GM18517 (cell line): ENCODE measurements around the gene SLC26A4.
A peak's percentile ranks its signal among the peaks of the same experiment; 100 is the strongest.

Source experiments
- ATAC-seq: cut with Tn5 transposase; IDR thresholded peaks from one replicate; pipeline ENCODE4 v1.9.1; 2021; ENCODE audit warnings: mild to moderate bottlenecking, moderate library complexity; ENCODE audit not compliant: unreplicated experiment

SLC26A4 gene

DNA sequence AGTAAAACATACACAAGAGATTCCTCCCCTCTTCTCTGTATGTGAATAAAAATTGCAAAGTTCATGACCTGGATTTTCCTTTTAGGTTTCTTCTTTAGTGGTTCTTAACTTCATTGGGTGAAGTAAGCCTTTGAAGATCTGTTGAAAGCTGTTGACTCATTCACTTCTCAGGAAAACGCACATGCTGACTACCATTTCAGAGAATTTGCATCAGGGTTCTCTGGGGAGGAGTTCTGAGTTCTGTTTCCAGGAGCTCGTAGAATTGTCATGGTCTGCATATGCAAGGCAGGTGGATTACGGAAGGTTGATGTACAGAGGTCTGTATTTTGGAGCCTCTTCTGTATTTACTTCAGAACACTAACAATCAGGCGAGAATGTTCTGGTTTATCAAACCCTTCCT, 962 bp upstream of the SLC26A4 start:
- ATAC-seq = no peak

- no peak for ATAC-seq
Observed at GRCh38 chr7:107661081-107661864, 645 bp downstream of the SLC26A4 start.

DNA sequence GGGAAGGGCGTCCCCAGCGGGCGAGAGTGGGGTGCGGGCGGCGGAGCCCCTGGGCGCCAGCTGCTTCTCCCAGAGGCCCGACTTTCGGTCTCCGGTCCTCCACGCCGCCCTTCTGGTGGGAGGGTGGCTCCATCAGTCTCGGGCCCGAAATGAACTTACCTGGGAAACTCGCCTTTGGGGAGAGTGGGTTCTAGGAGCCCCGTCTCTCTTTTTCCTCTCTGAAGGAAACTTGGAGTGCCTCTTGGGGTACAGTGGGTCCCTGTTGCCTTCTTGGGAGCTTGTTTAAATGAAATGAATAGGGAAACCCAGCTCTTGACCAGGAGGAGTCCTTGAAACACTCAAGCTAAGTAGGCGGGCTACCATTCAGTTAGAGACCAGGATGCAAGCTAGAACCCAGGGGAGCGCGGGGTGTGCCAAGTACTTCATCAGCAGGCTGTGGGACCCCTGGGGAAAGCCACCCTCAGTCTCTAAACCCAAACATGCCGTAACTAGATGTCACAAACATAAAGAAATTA, 1.3 kb downstream of the SLC26A4 start:
- no peak for ATAC-seq

- ATAC-seq = no peak
Observed at GRCh38 chr7:107663196-107663595, 2.6 kb downstream of the SLC26A4 start.

- no peak for ATAC-seq
Observed at GRCh38 chr7:107666790-107667189, 6.2 kb downstream of the SLC26A4 start.

DNA sequence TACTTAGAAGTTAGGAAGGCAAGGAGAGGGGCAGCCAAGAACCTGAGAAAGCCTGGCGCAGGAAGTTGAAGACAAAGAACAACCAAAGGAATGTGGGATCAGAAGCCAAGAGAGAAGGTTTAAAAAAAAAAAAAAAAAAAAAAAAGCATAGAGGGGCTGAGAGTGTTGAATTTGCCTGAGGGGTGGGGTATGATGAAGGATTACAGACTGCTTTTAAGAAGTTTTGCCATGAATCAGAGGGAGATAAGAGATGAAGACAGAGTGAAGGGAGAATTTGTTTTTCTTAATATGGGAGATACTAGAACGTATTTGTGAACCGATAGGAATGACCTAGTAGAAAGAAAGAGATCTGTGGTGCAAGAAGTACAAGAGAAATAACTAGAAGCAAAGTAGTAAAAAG, 6.7 kb downstream of the SLC26A4 start:
- no peak for ATAC-seq

DNA sequence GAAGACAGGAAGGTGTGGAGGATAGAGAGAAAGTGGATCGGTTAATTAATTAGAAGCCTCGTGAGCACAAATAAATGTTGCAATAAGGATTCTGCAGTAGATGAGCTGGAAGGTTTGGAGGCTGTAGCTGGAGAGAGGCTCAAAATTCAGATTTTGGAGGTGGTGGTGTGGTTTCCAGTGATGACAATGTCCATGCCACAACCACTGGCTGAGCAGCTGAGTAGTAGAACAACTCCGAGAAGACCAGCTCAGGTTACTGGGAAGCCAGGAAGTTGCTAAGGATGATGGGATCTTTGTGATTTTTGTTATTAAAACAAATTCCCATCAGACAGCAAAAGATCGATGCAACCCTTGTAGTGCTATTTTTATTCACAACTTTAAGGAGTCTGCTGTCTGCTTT, 7.7 kb downstream of the SLC26A4 start:
- ATAC-seq = no peak

GRCh38 chr7:107672183-107672582, 11.6 kb downstream of the SLC26A4 start:
- no peak for ATAC-seq

- no peak for ATAC-seq
Observed at GRCh38 chr7:107676249-107676648, 15.6 kb downstream of the SLC26A4 start.

GRCh38 chr7:107678110-107678753, 17.6 kb downstream of the SLC26A4 start:
- peak; percentile 57 for ATAC-seq

GRCh38 chr7:107680478-107680877, 19.9 kb downstream of the SLC26A4 start:
- no peak for ATAC-seq

DNA sequence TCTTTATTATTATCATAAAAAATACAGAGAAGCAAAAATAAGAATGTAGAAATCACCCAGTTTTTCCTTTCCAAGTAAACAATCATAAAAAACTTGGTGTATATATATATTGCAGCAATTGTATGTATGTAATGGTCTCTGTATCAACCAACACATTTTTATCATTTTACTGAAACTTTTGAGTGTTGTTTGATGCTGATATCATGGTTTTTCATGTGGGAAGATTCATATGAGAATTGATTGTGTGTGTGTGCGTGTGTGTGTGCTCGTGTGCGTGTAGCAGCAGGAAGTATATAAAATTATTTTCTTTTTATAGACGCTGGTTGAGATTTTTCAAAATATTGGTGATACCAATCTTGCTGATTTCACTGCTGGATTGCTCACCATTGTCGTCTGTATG, 22.3 kb downstream of the SLC26A4 start:
- no peak for ATAC-seq

- no peak for ATAC-seq
Observed at GRCh38 chr7:107684287-107684686, 23.7 kb downstream of the SLC26A4 start.

- no peak for ATAC-seq
Observed at GRCh38 chr7:107684947-107685463, 24.4 kb downstream of the SLC26A4 start.

DNA sequence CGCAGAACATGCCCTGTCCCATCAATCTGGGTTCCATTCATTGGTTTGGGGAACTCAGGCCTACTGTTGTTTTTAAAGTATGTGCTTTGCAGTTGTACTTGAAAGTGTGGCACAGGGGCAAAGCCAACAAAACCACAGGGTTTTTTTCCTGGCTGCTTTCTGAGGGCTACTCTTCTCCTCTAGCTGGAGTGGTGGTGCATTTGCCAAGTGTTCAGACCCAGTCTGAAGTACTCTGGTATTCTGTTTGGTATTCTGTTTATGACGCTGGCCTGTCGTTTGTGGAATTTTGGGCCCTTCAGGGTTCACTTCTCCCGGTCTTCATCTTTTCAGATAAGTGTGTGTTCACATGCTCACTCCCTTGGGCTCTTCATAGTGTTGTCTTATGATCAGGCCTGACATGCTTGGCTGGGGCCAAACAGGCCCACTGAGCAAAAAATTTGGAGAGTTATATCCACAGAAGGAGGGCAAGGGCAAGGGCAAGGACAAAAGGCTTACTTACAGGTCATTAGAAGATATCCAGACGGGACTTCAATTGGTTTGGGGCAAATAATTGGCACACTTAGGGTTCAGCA, 26.3 kb downstream of the SLC26A4 start:
- no peak for ATAC-seq

DNA sequence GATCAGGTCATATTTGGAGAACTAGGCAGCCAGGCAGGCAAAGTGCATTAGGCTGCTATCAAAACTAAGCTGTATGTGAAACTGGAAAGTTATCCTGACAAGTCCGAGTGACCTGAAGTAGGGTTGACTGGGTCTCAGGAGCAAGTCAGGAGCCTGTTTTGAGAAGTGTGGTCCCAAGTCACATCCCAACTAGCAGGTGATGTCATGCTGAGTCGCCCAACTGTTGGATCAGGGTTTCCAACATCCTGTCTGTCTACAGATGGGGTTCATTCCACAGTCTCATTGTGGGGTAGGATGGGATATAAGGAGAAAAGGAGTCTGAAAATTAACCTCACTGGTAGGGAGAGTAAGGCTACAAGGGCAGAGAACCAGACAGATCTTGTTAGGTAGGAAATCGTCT, 27.0 kb downstream of the SLC26A4 start:
- ATAC-seq = no peak

DNA sequence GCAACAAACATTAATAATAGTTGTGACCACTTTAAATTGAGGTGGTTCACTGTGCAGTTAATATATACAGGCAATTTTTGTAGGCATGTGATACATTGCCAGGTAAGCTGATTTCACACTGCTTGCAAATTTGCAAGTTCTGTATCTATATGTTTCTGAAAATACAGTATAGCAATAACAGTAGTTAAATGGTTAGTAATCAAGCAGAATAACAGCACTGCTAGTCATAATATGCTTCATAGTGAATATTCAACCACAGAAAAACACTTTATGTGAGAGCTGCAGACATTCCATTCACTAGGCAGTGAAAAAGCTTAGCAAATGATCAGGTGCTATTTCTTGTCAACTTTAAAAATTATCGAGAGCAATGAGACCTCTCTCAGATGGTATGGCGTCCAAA, 28.9 kb downstream of the SLC26A4 start:
- no peak for ATAC-seq

DNA sequence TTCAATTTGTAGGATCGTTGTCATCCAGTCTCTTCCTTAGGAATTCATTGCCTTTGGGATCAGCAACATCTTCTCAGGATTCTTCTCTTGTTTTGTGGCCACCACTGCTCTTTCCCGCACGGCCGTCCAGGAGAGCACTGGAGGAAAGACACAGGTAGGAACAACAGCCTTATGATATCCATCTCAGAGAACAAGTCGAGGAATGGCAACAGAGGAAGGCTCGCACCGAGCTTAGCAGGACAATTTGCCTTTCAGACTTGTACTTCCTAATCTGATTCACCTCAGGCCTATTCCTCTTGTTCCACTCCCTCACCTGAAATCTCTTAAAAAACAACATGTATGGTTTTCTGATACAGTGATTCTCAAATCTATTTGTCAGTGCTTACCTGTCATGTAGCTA, 29.5 kb downstream of the SLC26A4 start:
- no peak for ATAC-seq

GRCh38 chr7:107690611-107691010, 30.0 kb downstream of the SLC26A4 start:
- ATAC-seq = no peak

DNA sequence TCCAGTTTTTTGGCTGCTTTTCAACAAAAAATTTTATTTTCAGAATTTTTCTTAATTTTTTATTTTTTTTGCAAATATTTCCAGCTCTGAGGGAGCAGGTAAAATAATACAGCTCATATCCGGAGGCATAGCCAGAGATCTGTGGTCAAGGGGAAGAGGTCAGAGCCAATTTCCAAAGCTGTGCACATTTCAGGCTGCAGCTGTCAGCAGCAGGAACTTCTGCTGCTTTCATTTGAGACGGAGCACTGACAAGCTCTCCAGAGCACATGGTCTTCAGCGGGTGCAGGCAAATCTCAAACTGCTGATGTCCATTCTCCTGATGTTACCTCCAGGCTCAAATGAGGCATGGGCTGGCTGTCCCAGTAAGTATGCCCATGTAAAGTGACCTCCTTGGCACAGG, 31.1 kb downstream of the SLC26A4 start:
- no peak for ATAC-seq

- ATAC-seq = no peak
Observed at GRCh38 chr7:107692501-107692900, 31.9 kb downstream of the SLC26A4 start.

DNA sequence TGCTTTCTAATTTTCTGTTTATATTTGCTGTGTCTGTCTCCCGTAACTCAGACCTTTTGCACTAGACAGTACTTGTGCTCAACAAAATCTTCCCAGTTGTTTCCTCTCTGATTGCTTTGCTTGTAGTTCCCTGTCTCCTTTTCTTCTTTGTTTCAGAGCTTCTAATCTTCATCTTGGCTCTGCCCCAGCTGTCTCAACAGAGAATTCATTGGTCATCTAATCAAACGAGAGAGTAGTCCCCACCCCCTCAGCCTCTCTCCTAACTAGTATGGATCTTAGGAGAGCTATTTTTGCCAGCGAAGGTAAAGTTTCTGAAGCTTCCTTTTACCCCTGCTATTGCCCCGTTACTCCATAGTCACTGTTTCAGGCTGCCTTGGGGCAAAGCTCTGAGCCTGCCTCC, 32.8 kb downstream of the SLC26A4 start:
- no peak for ATAC-seq
